ENCODE results near the gene PCCA. TPM values are rescaled to one million over a fixed set of nuclear protein-coding genes. Genes with fewer than 3 reads are reported as not detected.

The PCCA gene
- total RNA-seq, 4 donors from 2014 or later: 33.8 to 40.3 (median 39.0) TPM

DNA sequence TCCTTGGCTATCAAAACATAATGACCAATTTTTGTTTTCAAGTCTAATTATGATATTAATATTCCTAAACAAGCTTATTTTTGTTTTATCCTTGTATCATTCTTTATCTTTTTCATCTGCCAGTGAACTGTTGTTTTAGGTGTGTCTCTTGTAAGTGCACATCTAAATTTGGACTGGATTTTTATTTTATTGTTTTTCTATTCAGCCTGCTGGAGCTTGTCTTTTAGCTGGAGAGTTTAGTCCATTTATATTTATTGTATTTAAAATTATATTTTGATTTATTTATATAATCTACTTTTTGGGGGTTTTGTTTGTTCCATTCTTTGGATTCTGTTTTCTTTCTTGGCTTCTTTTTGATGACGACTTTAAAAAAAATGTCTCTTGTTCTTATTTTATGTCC lies 159.0 kb downstream of the PCCA start:
- 95% methylated on average over 1 of the region's 1 CpG for WGBS
- H3K9me3 ChIP-seq: peaks cover 0 to 14% (median 5%) of the 10 kb centered on the region in 4 donors
- peaks cover 0 to 3% (median 0%) of the 10 kb centered on the region in 4 donors for H3K4me1 ChIP-seq
- H3K4me3 ChIP-seq: no peak overlapping the region
- intact Hi-C loops (cut with DNase I): no loop called here
- no peak overlapping the region for H3K27ac ChIP-seq (replicated peaks in 1 of 4)
- no peaks in the 10 kb centered on the region for H3K36me3 ChIP-seq
- H3K27me3 ChIP-seq: no peaks in the 10 kb centered on the region
- no peak for TF ChIP-seq CTCF (IDR thresholded peaks at IDR 0.05)
- TF ChIP-seq POLR2AphosphoS5 (IDR thresholded peaks at IDR 0.05): no peak
- DNase-seq (ENCODE audit: extremely low spot score): no peak

GRCh38 chr13:100254002-100254401 lies 165.1 kb downstream of the PCCA start:
- no peak overlapping the region for H3K27ac ChIP-seq (replicated peaks in 1 of 4)
- H3K27me3 ChIP-seq: no peaks in the 10 kb centered on the region
- WGBS: 96% methylated on average over 7 of the region's 7 CpGs

DNA sequence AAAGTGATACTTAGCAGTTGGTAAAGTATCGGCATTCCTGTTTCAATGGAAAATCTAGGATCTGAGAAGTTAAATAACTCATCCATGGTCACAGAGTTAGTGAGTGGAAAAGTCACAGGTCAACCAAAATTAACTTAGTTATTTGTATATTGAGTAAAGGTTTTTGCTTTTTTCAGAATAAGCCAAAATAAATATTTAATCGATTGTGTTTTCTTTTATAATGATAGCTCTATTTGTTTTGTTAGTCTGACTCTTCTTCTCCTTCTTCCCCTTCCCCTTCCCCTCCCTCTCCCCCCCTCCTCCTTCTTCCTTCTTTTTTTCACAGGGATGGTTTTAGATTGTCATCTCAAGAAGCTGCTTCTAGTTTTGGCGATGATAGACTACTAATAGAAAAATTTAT lies 173.5 kb downstream of the PCCA start:
- Histone ChIP-seq H3K27ac (replicated peaks in 1 of 4) (no peak overlapping the region), H3K4me3 (no peak overlapping the region), H3K36me3 (no peaks in the 10 kb centered on the region), H3K27me3 (no peaks in the 10 kb centered on the region), H3K4me1 (no peaks in the 10 kb centered on the region), H3K9me3 (no peaks in the 10 kb centered on the region)
- intact Hi-C loops (cut with DNase I): no loop called here
- 95% methylated on average over 3 of the region's 3 CpGs for WGBS
- DNase-seq (ENCODE audit: extremely low spot score): no peak
- TF ChIP-seq CTCF (IDR thresholded peaks at IDR 0.05) (no peak), POLR2A (IDR thresholded peaks at IDR 0.05; ENCODE audit: low read depth) (no peak), POLR2AphosphoS5 (IDR thresholded peaks at IDR 0.05) (no peak), EP300 (IDR thresholded peaks at IDR 0.05) (no peak)

More at GRCh38 chr13:100254002-100254401, 165.1 kb downstream of the PCCA start:
- intact Hi-C loops (cut with DNase I): no loop called here
- Histone ChIP-seq H3K4me3 (no peak overlapping the region), H3K36me3 (no peaks in the 10 kb centered on the region), H3K4me1 (no peaks in the 10 kb centered on the region), H3K9me3 (no peaks in the 10 kb centered on the region)
- TF ChIP-seq EP300 (IDR thresholded peaks at IDR 0.05): no peak
- no peak for TF ChIP-seq POLR2A (IDR thresholded peaks at IDR 0.05; ENCODE audit: low read depth)
- TF ChIP-seq CTCF (IDR thresholded peaks at IDR 0.05): no peak
- no peak for TF ChIP-seq POLR2AphosphoS5 (IDR thresholded peaks at IDR 0.05)
- no peak for DNase-seq (ENCODE audit: extremely low spot score)

DNA sequence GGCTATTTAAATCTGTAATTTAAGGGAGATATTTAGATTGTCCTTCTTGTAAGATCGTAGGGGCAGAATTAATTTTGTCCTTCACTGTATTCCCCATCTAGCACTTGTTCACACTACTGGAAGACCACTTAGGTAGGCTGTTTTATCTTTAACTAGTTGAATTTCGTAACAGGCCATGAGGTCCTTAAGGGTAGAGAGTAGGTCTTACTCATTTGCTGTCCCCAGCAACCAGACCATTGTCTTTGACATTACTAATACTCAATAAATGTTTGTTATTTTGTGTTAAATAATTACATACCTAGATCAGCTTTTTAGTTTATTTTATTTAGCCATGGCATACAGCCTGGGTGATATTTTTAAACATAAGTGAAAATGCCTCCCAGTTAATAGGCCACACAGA lies 177.1 kb downstream of the PCCA start:
- no peak for DNase-seq (ENCODE audit: extremely low spot score)
- Histone ChIP-seq H3K36me3 (peaks cover 0 to 6% (median 0%) of the 10 kb centered on the region in 4 donors), H3K27me3 (no peaks in the 10 kb centered on the region), H3K27ac (replicated peaks in 1 of 4) (no peak overlapping the region), H3K9me3 (no peaks in the 10 kb centered on the region), H3K4me1 (no peaks in the 10 kb centered on the region), H3K4me3 (no peak overlapping the region)
- 96% methylated on average over 2 of the region's 2 CpGs for WGBS
- intact Hi-C loops (cut with DNase I): no loop called here
- no peak for TF ChIP-seq EP300 (IDR thresholded peaks at IDR 0.05)
- TF ChIP-seq CTCF (IDR thresholded peaks at IDR 0.05): no peak
- no peak for TF ChIP-seq POLR2A (IDR thresholded peaks at IDR 0.05; ENCODE audit: low read depth)
- no peak for TF ChIP-seq POLR2AphosphoS5 (IDR thresholded peaks at IDR 0.05)

DNA sequence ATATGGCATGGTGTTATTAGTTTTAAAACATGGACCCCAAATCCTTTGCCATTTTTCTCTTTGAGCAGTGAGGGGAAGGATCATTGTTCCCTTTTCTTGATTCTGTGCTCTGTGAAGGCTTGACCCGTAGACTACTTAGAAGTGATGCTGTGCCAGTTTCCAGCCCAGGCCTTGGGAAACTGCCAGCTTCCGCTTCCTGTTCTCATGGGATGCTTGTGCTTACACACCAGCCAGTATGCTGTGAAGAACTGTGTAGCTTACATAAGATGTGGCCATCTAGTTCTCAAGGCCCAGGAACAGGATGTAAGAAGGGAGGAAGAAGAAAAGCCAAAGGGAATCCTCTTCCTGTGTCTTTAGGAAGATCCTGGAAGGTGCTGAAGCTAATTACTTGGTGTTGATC lies 180.9 kb downstream of the PCCA start:
- Histone ChIP-seq H3K4me1 (no peaks in the 10 kb centered on the region), H3K4me3 (no peak overlapping the region), H3K36me3 (peaks cover 0 to 20% (median 3%) of the 10 kb centered on the region in 4 donors), H3K27ac (replicated peaks in 1 of 4) (no peak overlapping the region), H3K27me3 (no peaks in the 10 kb centered on the region), H3K9me3 (no peaks in the 10 kb centered on the region)
- intact Hi-C loops (cut with DNase I): no loop called here
- TF ChIP-seq CTCF (IDR thresholded peaks at IDR 0.05) (no peak), POLR2AphosphoS5 (IDR thresholded peaks at IDR 0.05) (peak in 1 of 2 donors; percentile 31)
- WGBS: 76% methylated on average over 2 of the region's 2 CpGs
- no peak for DNase-seq (ENCODE audit: extremely low spot score)

All from esophagus muscularis mucosa (tissue), 4 donors.